Measurements from ENCODE around the gene PRKRA.
"Not testable (repeated sequence)": the region's sequence is repeated elsewhere in the genome, so short reads cannot be mapped to it uniquely, and the experiment has no call there.

The PRKRA gene

GRCh38 chr2:178426388-178426787 lies 24.6 kb downstream of the PRKRA start:
- H3K18ac ChIP-seq (ENCODE audit: low read length): no peak overlapping the region
- no CpG with 5 or more reads among the region's 3 CpGs for WGBS (ENCODE audit: extremely low coverage, insufficient coverage, insufficient read length)
- no peak overlapping the region for H4K12ac ChIP-seq (ENCODE audit: low read depth, low read length)
- H2AFZ ChIP-seq (ENCODE audit: insufficient read depth, low read length, poor library complexity): no peak overlapping the region
- no peak overlapping the region for H3K4me2 ChIP-seq (ENCODE audit: low read length)
- no peaks in the 10 kb centered on the region for H3K27me3 ChIP-seq (ENCODE audit: insufficient read depth, low read length)
- no peak overlapping the region for H2BK12ac ChIP-seq (ENCODE audit: low read length)
- H3K4ac ChIP-seq (ENCODE audit: low read depth, low read length): no peak overlapping the region
- no peak for DNase-seq
- H3K9ac ChIP-seq (ENCODE audit: low read length): no peak overlapping the region
- H3K79me2 ChIP-seq (ENCODE audit: control insufficient read depth, insufficient read depth, low read length, poor library complexity): no peaks in the 10 kb centered on the region
- no peaks in the 10 kb centered on the region for H3K9me3 ChIP-seq (ENCODE audit: insufficient read depth, low read depth, low read length)
- no peak overlapping the region for H3K23ac ChIP-seq (ENCODE audit: low read length)
- H2BK5ac ChIP-seq (ENCODE audit: low read depth, low read length, poor library complexity): no peak overlapping the region
- H3K4me3 ChIP-seq (ENCODE audit: low read depth, low read length): no peak overlapping the region
- H2BK120ac ChIP-seq (ENCODE audit: insufficient read depth, low read length, poor library complexity): no peak overlapping the region
- H4K8ac ChIP-seq (ENCODE audit: low read depth, low read length): no peak overlapping the region
- H3K27ac ChIP-seq (ENCODE audit: low read depth, low read length): no peak overlapping the region
- H3K36me3 ChIP-seq (ENCODE audit: control insufficient read depth in 1 of 2, insufficient read depth in 2 of 2, low read length in 2 of 2): peaks cover 2 to 25% of the 10 kb centered on the region in 2 experiments
- no peak overlapping the region for H2AK5ac ChIP-seq (ENCODE audit: low read length)
- H3K14ac ChIP-seq (ENCODE audit: low read length): no peak overlapping the region
- no peaks in the 10 kb centered on the region for H3K4me1 ChIP-seq (ENCODE audit: control insufficient read depth in 1 of 2, insufficient read depth in 2 of 2, low read length in 2 of 2)
- no peak overlapping the region for H4K91ac ChIP-seq (ENCODE audit: low read depth, low read length)
- no peaks in the 10 kb centered on the region for H3K79me1 ChIP-seq (ENCODE audit: low read length)

GRCh38 chr2:178425255-178425827 lies 25.6 kb downstream of the PRKRA start:
- Histone ChIP-seq H3K23ac (ENCODE audit: low read length) (no peak overlapping the region), H2AFZ (ENCODE audit: insufficient read depth, low read length, poor library complexity) (no peak overlapping the region), H4K91ac (ENCODE audit: low read depth, low read length) (no peak overlapping the region), H2BK5ac (ENCODE audit: low read depth, low read length, poor library complexity) (no peak overlapping the region), H3K79me1 (ENCODE audit: low read length) (no peaks in the 10 kb centered on the region), H3K9ac (ENCODE audit: low read length) (no peak overlapping the region), H3K27ac (ENCODE audit: low read depth, low read length) (no peak overlapping the region), H3K14ac (ENCODE audit: low read length) (no peak overlapping the region), H3K79me2 (ENCODE audit: control insufficient read depth, insufficient read depth, low read length, poor library complexity) (no peaks in the 10 kb centered on the region), H2BK12ac (ENCODE audit: low read length) (no peak overlapping the region), H3K4me3 (ENCODE audit: low read depth, low read length) (no peak overlapping the region), H3K4me2 (ENCODE audit: low read length) (no peak overlapping the region), H3K4ac (ENCODE audit: low read depth, low read length) (no peak overlapping the region), H3K36me3 (ENCODE audit: control insufficient read depth in 1 of 2, insufficient read depth in 2 of 2, low read length in 2 of 2) (peaks cover 2 to 22% of the 10 kb centered on the region in 2 experiments), H4K8ac (ENCODE audit: low read depth, low read length) (no peak overlapping the region), H3K18ac (ENCODE audit: low read length) (no peak overlapping the region), H2BK120ac (ENCODE audit: insufficient read depth, low read length, poor library complexity) (no peak overlapping the region), H4K12ac (ENCODE audit: low read depth, low read length) (no peak overlapping the region), H3K9me3 (ENCODE audit: insufficient read depth, low read depth, low read length) (no peaks in the 10 kb centered on the region), H3K4me1 (ENCODE audit: control insufficient read depth in 1 of 2, insufficient read depth in 2 of 2, low read length in 2 of 2) (no peaks in the 10 kb centered on the region), H3K27me3 (ENCODE audit: insufficient read depth, low read length) (no peaks in the 10 kb centered on the region), H2AK5ac (ENCODE audit: low read length) (no peak overlapping the region)
- no peak for DNase-seq
- no CpG with 5 or more reads among the region's 4 CpGs for WGBS (ENCODE audit: extremely low coverage, insufficient coverage, insufficient read length)

DNA sequence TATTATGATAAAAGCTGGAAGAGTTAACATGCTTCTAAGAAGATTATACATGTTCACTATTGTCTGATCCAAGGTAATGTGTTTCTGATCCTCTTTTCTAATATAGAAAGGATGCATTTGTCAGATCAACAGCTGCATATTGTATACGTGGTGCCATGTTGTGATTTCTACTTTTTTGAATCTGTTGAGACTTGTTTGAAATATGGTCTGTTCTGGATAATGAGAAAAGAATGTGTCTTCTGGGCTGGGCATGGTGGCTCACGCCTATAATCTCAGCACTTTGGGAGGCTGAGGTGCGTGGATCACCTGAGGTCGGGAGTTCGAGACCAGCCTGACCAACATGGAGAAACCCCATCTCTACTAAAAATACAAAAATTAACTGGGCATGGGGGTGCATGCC lies 27.2 kb downstream of the PRKRA start:
- H3K4ac ChIP-seq (ENCODE audit: low read depth, low read length); H3K27me3 ChIP-seq (ENCODE audit: insufficient read depth, low read length); H3K4me3 ChIP-seq (ENCODE audit: low read depth, low read length); H3K14ac ChIP-seq (ENCODE audit: low read length); H3K4me2 ChIP-seq (ENCODE audit: low read length); H4K91ac ChIP-seq (ENCODE audit: low read depth, low read length); H2BK120ac ChIP-seq (ENCODE audit: insufficient read depth, low read length, poor library complexity); H3K79me2 ChIP-seq (ENCODE audit: control insufficient read depth, insufficient read depth, low read length, poor library complexity); H4K8ac ChIP-seq (ENCODE audit: low read depth, low read length); H3K23ac ChIP-seq (ENCODE audit: low read length); H2AFZ ChIP-seq (ENCODE audit: insufficient read depth, low read length, poor library complexity); H3K27ac ChIP-seq (ENCODE audit: low read depth, low read length); H3K18ac ChIP-seq (ENCODE audit: low read length); H3K9ac ChIP-seq (ENCODE audit: low read length); DNase-seq; H4K12ac ChIP-seq (ENCODE audit: low read depth, low read length); H2AK5ac ChIP-seq (ENCODE audit: low read length); H3K4me1 ChIP-seq (ENCODE audit: control insufficient read depth in 1 of 2, insufficient read depth in 2 of 2, low read length in 2 of 2); H3K79me1 ChIP-seq (ENCODE audit: low read length); H3K9me3 ChIP-seq (ENCODE audit: insufficient read depth, low read depth, low read length); H2BK5ac ChIP-seq (ENCODE audit: low read depth, low read length, poor library complexity); H2BK12ac ChIP-seq (ENCODE audit: low read length): not testable (repeated sequence)
- peaks cover 0 to 14% of the 10 kb centered on the region in 2 experiments for H3K36me3 ChIP-seq (ENCODE audit: control insufficient read depth in 1 of 2, insufficient read depth in 2 of 2, low read length in 2 of 2)
- no CpG with 5 or more reads among the region's 5 CpGs for WGBS (ENCODE audit: extremely low coverage, insufficient coverage, insufficient read length)

DNA sequence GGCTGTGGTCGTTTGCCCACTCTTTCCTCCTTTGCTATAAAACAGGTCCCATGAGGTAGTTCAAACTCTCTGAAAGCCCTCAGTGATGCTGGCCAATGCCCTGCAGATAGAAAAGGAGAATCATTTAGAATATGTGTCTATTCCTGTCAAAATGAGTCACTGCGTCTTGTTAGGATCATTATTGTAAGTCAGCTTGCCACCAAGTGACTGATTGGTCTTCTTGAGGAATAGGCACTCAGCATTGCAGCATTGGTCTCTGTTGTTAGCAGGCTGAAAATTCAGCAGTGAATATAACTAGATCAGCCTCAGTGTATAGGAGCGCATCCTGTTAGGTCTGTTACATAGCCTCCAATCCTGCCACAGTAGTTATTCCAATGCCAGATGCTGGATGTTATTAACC lies 28.9 kb downstream of the PRKRA start:
- Histone ChIP-seq H3K4me2 (ENCODE audit: low read length) (no peak overlapping the region), H3K23ac (ENCODE audit: low read length) (no peak overlapping the region), H3K36me3 (ENCODE audit: control insufficient read depth in 1 of 2, insufficient read depth in 2 of 2, low read length in 2 of 2) (peaks cover 0 to 5% of the 10 kb centered on the region in 2 experiments), H3K4me3 (ENCODE audit: low read depth, low read length) (no peak overlapping the region), H3K14ac (ENCODE audit: low read length) (no peak overlapping the region), H3K27ac (ENCODE audit: low read depth, low read length) (no peak overlapping the region), H3K9ac (ENCODE audit: low read length) (no peak overlapping the region), H2AFZ (ENCODE audit: insufficient read depth, low read length, poor library complexity) (no peak overlapping the region), H2BK120ac (ENCODE audit: insufficient read depth, low read length, poor library complexity) (no peak overlapping the region), H4K91ac (ENCODE audit: low read depth, low read length) (no peak overlapping the region), H2BK5ac (ENCODE audit: low read depth, low read length, poor library complexity) (no peak overlapping the region), H3K79me2 (ENCODE audit: control insufficient read depth, insufficient read depth, low read length, poor library complexity) (no peaks in the 10 kb centered on the region), H3K4me1 (ENCODE audit: control insufficient read depth in 1 of 2, insufficient read depth in 2 of 2, low read length in 2 of 2) (no peaks in the 10 kb centered on the region), H3K4ac (ENCODE audit: low read depth, low read length) (no peak overlapping the region), H4K8ac (ENCODE audit: low read depth, low read length) (no peak overlapping the region), H2BK12ac (ENCODE audit: low read length) (no peak overlapping the region), H3K9me3 (ENCODE audit: insufficient read depth, low read depth, low read length) (no peaks in the 10 kb centered on the region), H3K27me3 (ENCODE audit: insufficient read depth, low read length) (no peaks in the 10 kb centered on the region), H2AK5ac (ENCODE audit: low read length) (no peak overlapping the region), H3K79me1 (ENCODE audit: low read length) (no peaks in the 10 kb centered on the region), H3K18ac (ENCODE audit: low read length) (no peak overlapping the region), H4K12ac (ENCODE audit: low read depth, low read length) (no peak overlapping the region)
- DNase-seq: peak in 1 of 2 donors; percentile 15
- WGBS (ENCODE audit: extremely low coverage, insufficient coverage, insufficient read length): no CpG with 5 or more reads among the region's 3 CpGs

Data from trophoblast cell (in vitro differentiated cells and primary cell).